ENCODE data around the gene SLC6A11. TPM values are rescaled to one million over a fixed set of nuclear protein-coding genes. Genes with fewer than 3 reads are reported as not detected.

SLC6A11 gene
- total RNA-seq, 2 experiments from 2014 or later: not detected

- CTCF ChIA-PET: no interaction called here
- no peak overlapping the region for H3K27ac Mint-ChIP-seq
- no peak for DNase-seq
- peaks cover 14% of the 10 kb centered on the region for H3K27me3 Mint-ChIP-seq
- H3K36me3 Mint-ChIP-seq (ENCODE audit: low read depth): no peaks in the 10 kb centered on the region
- H3K4me3 Mint-ChIP-seq: no peak overlapping the region
- no peaks in the 10 kb centered on the region for H3K9me3 Mint-ChIP-seq
- H3K4me1 Mint-ChIP-seq: no peaks in the 10 kb centered on the region
- POLR2A ChIA-PET: no interaction called here
These were observed 7.1 kb upstream of the SLC6A11 start for GRCh38 chr3:10808974-10809373.

GRCh38 chr3:10810376-10810775, 5.7 kb upstream of the SLC6A11 start:
- ChIA-PET CTCF (no interaction called here), POLR2A (no interaction called here)
- Mint-ChIP-seq H3K9me3 (no peaks in the 10 kb centered on the region), H3K36me3 (ENCODE audit: low read depth) (no peaks in the 10 kb centered on the region), H3K27me3 (peaks cover 25% of the 10 kb centered on the region), H3K4me1 (no peaks in the 10 kb centered on the region), H3K4me3 (no peak overlapping the region), H3K27ac (no peak overlapping the region)
- DNase-seq: no peak

- peaks cover 35% of the 10 kb centered on the region for H3K27me3 Mint-ChIP-seq
- H3K4me3 Mint-ChIP-seq: no peak overlapping the region
- H3K9me3 Mint-ChIP-seq: no peaks in the 10 kb centered on the region
- POLR2A ChIA-PET: no interaction called here
- no peak for DNase-seq
- no peaks in the 10 kb centered on the region for H3K36me3 Mint-ChIP-seq (ENCODE audit: low read depth)
- CTCF ChIA-PET: interaction anchor here (0.6 to 0.7 kb wide), 2 partner anchors 74 to 181 kb away, joined by 3 read pairs; no protein-coding TSS in a partner anchor
- no peak overlapping the region for H3K27ac Mint-ChIP-seq
- no peaks in the 10 kb centered on the region for H3K4me1 Mint-ChIP-seq
These were observed 2.6 kb upstream of the SLC6A11 start for GRCh38 chr3:10813425-10813824.

- H3K9me3 Mint-ChIP-seq: no peaks in the 10 kb centered on the region
- peaks cover 40% of the 10 kb centered on the region for H3K27me3 Mint-ChIP-seq
- no peak overlapping the region for H3K4me3 Mint-ChIP-seq
- no peaks in the 10 kb centered on the region for H3K36me3 Mint-ChIP-seq (ENCODE audit: low read depth)
- ChIA-PET CTCF (no interaction called here), POLR2A (no interaction called here)
- no peaks in the 10 kb centered on the region for H3K4me1 Mint-ChIP-seq
- H3K27ac Mint-ChIP-seq: no peak overlapping the region
- no peak for DNase-seq
These were observed 1.4 kb upstream of the SLC6A11 start for GRCh38 chr3:10814623-10815022.

GRCh38 chr3:10815487-10815886, 541 bp upstream of the SLC6A11 start:
- ChIA-PET POLR2A (no interaction called here), CTCF (no interaction called here)
- Mint-ChIP-seq H3K27ac (no peak overlapping the region), H3K36me3 (ENCODE audit: low read depth) (no peaks in the 10 kb centered on the region), H3K4me1 (no peaks in the 10 kb centered on the region), H3K4me3 (no peak overlapping the region), H3K9me3 (no peaks in the 10 kb centered on the region), H3K27me3 (peaks cover 40% of the 10 kb centered on the region)
- DNase-seq: no peak

GRCh38 chr3:10816863-10817253, 830 bp downstream of the SLC6A11 start:
- no peak for DNase-seq
- H3K4me1 Mint-ChIP-seq: no peaks in the 10 kb centered on the region
- ChIA-PET POLR2A (no interaction called here), CTCF (no interaction called here)
- H3K9me3 Mint-ChIP-seq: no peaks in the 10 kb centered on the region
- H3K27me3 Mint-ChIP-seq: peaks cover 47% of the 10 kb centered on the region
- H3K36me3 Mint-ChIP-seq (ENCODE audit: low read depth): no peaks in the 10 kb centered on the region
- H3K4me3 Mint-ChIP-seq: no peak overlapping the region
- H3K27ac Mint-ChIP-seq: no peak overlapping the region

- H3K27me3 Mint-ChIP-seq: peaks cover 49% of the 10 kb centered on the region
- H3K4me1 Mint-ChIP-seq: no peaks in the 10 kb centered on the region
- no peak overlapping the region for H3K4me3 Mint-ChIP-seq
- no peak overlapping the region for H3K27ac Mint-ChIP-seq
- POLR2A ChIA-PET: no interaction called here
- no peaks in the 10 kb centered on the region for H3K9me3 Mint-ChIP-seq
- DNase-seq: no peak
- CTCF ChIA-PET: no interaction called here
- H3K36me3 Mint-ChIP-seq (ENCODE audit: low read depth): no peaks in the 10 kb centered on the region
These were observed 1.5 kb downstream of the SLC6A11 start for GRCh38 chr3:10817506-10817905.

GRCh38 chr3:10822055-10822454, 6.0 kb downstream of the SLC6A11 start:
- Mint-ChIP-seq H3K36me3 (ENCODE audit: low read depth) (no peaks in the 10 kb centered on the region), H3K9me3 (no peaks in the 10 kb centered on the region), H3K4me3 (no peak overlapping the region), H3K27me3 (peaks cover 30% of the 10 kb centered on the region), H3K27ac (no peak overlapping the region), H3K4me1 (no peaks in the 10 kb centered on the region)
- CTCF ChIA-PET: no interaction called here
- DNase-seq: no peak
- POLR2A ChIA-PET: no interaction called here

GRCh38 chr3:10822708-10823515, 6.9 kb downstream of the SLC6A11 start:
- ChIA-PET POLR2A (no interaction called here), CTCF (no interaction called here)
- no peak overlapping the region for H3K4me3 Mint-ChIP-seq
- peaks cover 27% of the 10 kb centered on the region for H3K27me3 Mint-ChIP-seq
- no peaks in the 10 kb centered on the region for H3K4me1 Mint-ChIP-seq
- no peaks in the 10 kb centered on the region for H3K9me3 Mint-ChIP-seq
- H3K36me3 Mint-ChIP-seq (ENCODE audit: low read depth): no peaks in the 10 kb centered on the region
- DNase-seq: no peak
- no peak overlapping the region for H3K27ac Mint-ChIP-seq

- ChIA-PET CTCF (no interaction called here), POLR2A (no interaction called here)
- Mint-ChIP-seq H3K4me3 (no peak overlapping the region), H3K36me3 (ENCODE audit: low read depth) (no peaks in the 10 kb centered on the region), H3K4me1 (no peaks in the 10 kb centered on the region), H3K27ac (no peak overlapping the region), H3K27me3 (peaks cover 22% of the 10 kb centered on the region), H3K9me3 (no peaks in the 10 kb centered on the region)
- no peak for DNase-seq
These were observed 7.4 kb downstream of the SLC6A11 start for GRCh38 chr3:10823516-10823818.

GRCh38 chr3:10824468-10824867, 8.4 kb downstream of the SLC6A11 start:
- Mint-ChIP-seq H3K27ac (no peak overlapping the region), H3K27me3 (peaks cover 17% of the 10 kb centered on the region), H3K4me1 (no peaks in the 10 kb centered on the region), H3K4me3 (no peak overlapping the region), H3K36me3 (ENCODE audit: low read depth) (no peaks in the 10 kb centered on the region), H3K9me3 (no peaks in the 10 kb centered on the region)
- no peak for DNase-seq
- CTCF ChIA-PET: no interaction called here
- POLR2A ChIA-PET: no interaction called here

- Mint-ChIP-seq H3K27me3 (peaks cover 11% of the 10 kb centered on the region), H3K4me1 (peaks cover 6% of the 10 kb centered on the region), H3K4me3 (no peak overlapping the region), H3K9me3 (no peaks in the 10 kb centered on the region), H3K27ac (no peak overlapping the region), H3K36me3 (ENCODE audit: low read depth) (no peaks in the 10 kb centered on the region)
- no peak for DNase-seq
- CTCF ChIA-PET: no interaction called here
- POLR2A ChIA-PET: no interaction called here
These were observed 17.9 kb downstream of the SLC6A11 start for GRCh38 chr3:10833855-10834414.

GRCh38 chr3:10834951-10835350, 18.9 kb downstream of the SLC6A11 start:
- Mint-ChIP-seq H3K9me3 (no peaks in the 10 kb centered on the region), H3K36me3 (ENCODE audit: low read depth) (no peaks in the 10 kb centered on the region), H3K4me3 (no peak overlapping the region), H3K27me3 (peaks cover 11% of the 10 kb centered on the region), H3K4me1 (peaks cover 6% of the 10 kb centered on the region), H3K27ac (no peak overlapping the region)
- POLR2A ChIA-PET: no interaction called here
- CTCF ChIA-PET: no interaction called here
- DNase-seq: no peak

- Mint-ChIP-seq H3K4me3 (no peak overlapping the region), H3K9me3 (no peaks in the 10 kb centered on the region), H3K4me1 (peaks cover 6% of the 10 kb centered on the region), H3K27ac (no peak overlapping the region), H3K36me3 (ENCODE audit: low read depth) (no peaks in the 10 kb centered on the region), H3K27me3 (peaks cover 7% of the 10 kb centered on the region)
- DNase-seq: no peak
- POLR2A ChIA-PET: no interaction called here
- CTCF ChIA-PET: no interaction called here
These were observed 19.4 kb downstream of the SLC6A11 start for GRCh38 chr3:10835406-10835805.

Data from activated CD4-positive, alpha-beta T cell treated with anti-CD3 and anti-CD28 coated beads, Interleukin-2, amount 10 ng/mL, durations not matched to agents 7 days and 5 days (primary cell).